ENCODE data around the gene MRGPRX4.
A peak's percentile ranks its signal among the peaks of the same experiment; 100 is the strongest.

DNA sequence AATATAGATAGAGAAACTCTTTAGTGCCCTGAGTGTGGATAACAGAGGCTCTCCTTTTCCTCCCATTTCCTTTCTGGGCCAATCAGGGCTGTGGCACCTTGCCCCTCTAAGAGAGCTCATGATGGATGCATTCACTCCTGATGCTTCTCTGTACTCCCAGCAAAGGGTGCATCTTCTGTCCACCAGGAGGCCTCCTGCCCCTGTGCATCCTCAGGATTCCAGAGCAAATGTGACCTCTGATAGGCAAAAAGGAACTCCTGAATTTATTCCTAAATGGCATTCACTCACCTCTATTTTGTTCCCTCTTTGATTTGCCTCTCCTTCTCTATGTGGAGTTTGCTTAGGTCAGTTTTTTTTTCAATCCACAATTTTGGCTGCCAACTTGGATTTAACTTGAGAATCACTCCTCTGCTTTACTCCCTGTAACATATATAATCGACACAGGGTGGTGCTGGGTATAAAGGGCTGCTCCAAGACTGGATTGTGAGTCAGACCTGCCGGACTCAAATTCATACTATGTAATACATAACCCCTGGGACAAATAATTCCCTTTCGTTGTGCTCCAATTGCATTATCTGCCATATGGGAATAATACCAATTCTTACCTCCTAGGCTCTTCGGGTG, 1.1 kb upstream of the MRGPRX4 start:
- TF ChIP-seq CTCF (IDR thresholded peaks at IDR 0.05) (peak in 4 of 5 experiments; percentile 16 to 39 (median 26)), EP300 (IDR thresholded peaks at IDR 0.05; ENCODE audit: low read depth) (no peak)
